Loucy (cell line): ENCODE data around the gene TSPAN32.

Experiments
- H2AFZ ChIP-seq: fragments of 200-600 bp; sonication (generic); 2 replicates; pipeline ENCODE4 v1.6.0; 2016; ENCODE audit warnings: antibody characterized with exemption, mild to moderate bottlenecking, low read length, moderate library complexity
- H3F3A ChIP-seq: fragments of 200-600 bp; 2 replicates; pipeline ENCODE4 v1.6.0; 2016; ENCODE audit warnings: antibody characterized with exemption, low read depth, mild to moderate bottlenecking
- H3K27me3 ChIP-seq: fragments of 200-600 bp; sonication (generic); 2 replicates; pipeline ENCODE4 v1.6.1; 2014; ENCODE audit warnings: low read length, mild to moderate bottlenecking; ENCODE audit not compliant: insufficient read depth, poor library complexity, severe bottlenecking
- H3K36me3 ChIP-seq: fragments of 200-600 bp; sonication (generic); 2 replicates; pipeline ENCODE4 v1.6.1; 2016; ENCODE audit warnings: low read length; ENCODE audit not compliant: insufficient read depth
- H3K4me1 ChIP-seq: fragments of 200-600 bp; sonication (generic); 2 replicates; pipeline ENCODE4 v1.5.1; 2014; ENCODE audit warnings: low read length, mild to moderate bottlenecking; ENCODE audit not compliant: insufficient read depth, poor library complexity, severe bottlenecking
- H3K4me2 ChIP-seq: fragments of 200-600 bp; sonication (generic); 2 replicates; pipeline ENCODE4 v1.6.0; 2014; ENCODE audit warnings: antibody characterized with exemption, low read length, low read depth, mild to moderate bottlenecking; ENCODE audit not compliant: poor library complexity, severe bottlenecking
- H3K4me3 ChIP-seq: fragments of 200-600 bp; sonication (generic); 2 replicates; pipeline ENCODE4 v1.5.1; 2014; ENCODE audit warnings: low read length, mild to moderate bottlenecking, mixed read lengths; ENCODE audit not compliant: poor library complexity, severe bottlenecking
- H3K79me2 ChIP-seq: fragments of 200-600 bp; sonication (generic); 2 replicates; pipeline ENCODE4 v1.6.1; 2014; ENCODE audit warnings: low read length; ENCODE audit not compliant: insufficient read depth
- H3K9ac ChIP-seq: fragments of 200-600 bp; sonication (generic); 2 replicates; pipeline ENCODE4 v1.6.0; 2014; ENCODE audit warnings: mild to moderate bottlenecking, low read depth, low read length, moderate library complexity; ENCODE audit not compliant: poor library complexity, severe bottlenecking
- H3K9me2 ChIP-seq: fragments of 200-600 bp; sonication (generic); replicated peaks from 2 replicates; pipeline ENCODE4 v1.6.1; 2016; ENCODE audit warnings: low read depth, low read length, mixed read lengths
- H3K9me3 ChIP-seq: fragments of 200-600 bp; sonication (generic); 2 replicates; pipeline ENCODE4 v1.6.1; 2014; ENCODE audit warnings: mild to moderate bottlenecking, antibody characterized with exemption, low read length, low read depth; ENCODE audit not compliant: insufficient read depth
- H4K20me1 ChIP-seq: fragments of 200-600 bp; sonication (generic); 2 replicates; pipeline ENCODE4 v1.6.0; 2014; ENCODE audit warnings: antibody characterized with exemption, low read length, mild to moderate bottlenecking; ENCODE audit not compliant: insufficient read depth, poor library complexity, severe bottlenecking
- CTCF ChIP-seq: fragments of 200-600 bp; sonication (generic); conservative IDR thresholded peaks from 2 replicates; pipeline ENCODE4 v1.5.1; 2014; ENCODE audit warnings: mild to moderate bottlenecking, antibody characterized with exemption, low read length
- EZH2phosphoT487 ChIP-seq: fragments of 200-600 bp; IDR thresholded peaks from 2 replicates; pipeline ENCODE4 v1.6.1; 2018; ENCODE audit warnings: antibody characterized with exemption, mild to moderate bottlenecking, moderate library complexity, borderline replicate concordance

TSPAN32 gene

GRCh38 chr11:2314136-2314524, 12.3 kb downstream of the TSPAN32 start:
- no peaks in the 10 kb centered on the region for H3K9me3 ChIP-seq
- H3K27me3 ChIP-seq: no peaks in the 10 kb centered on the region
- no peaks in the 10 kb centered on the region for H3K79me2 ChIP-seq
- H3K4me1 ChIP-seq: peaks cover 8% of the 10 kb centered on the region
- H3K9ac ChIP-seq: no peak overlapping the region
- no peaks in the 10 kb centered on the region for H3F3A ChIP-seq
- no peak overlapping the region for H2AFZ ChIP-seq
- no peak overlapping the region for H3K4me2 ChIP-seq
- H3K9me2 ChIP-seq: no peaks in the 10 kb centered on the region
- no peaks in the 10 kb centered on the region for H4K20me1 ChIP-seq
- no peaks in the 10 kb centered on the region for H3K36me3 ChIP-seq
- no peak overlapping the region for H3K4me3 ChIP-seq
- no peak for TF ChIP-seq EZH2phosphoT487
- no peak for TF ChIP-seq CTCF

- H4K20me1 ChIP-seq: no peaks in the 10 kb centered on the region
- H3K9me3 ChIP-seq: no peaks in the 10 kb centered on the region
- no peak overlapping the region for H3K4me3 ChIP-seq
- H3F3A ChIP-seq: no peaks in the 10 kb centered on the region
- H3K9me2 ChIP-seq: no peaks in the 10 kb centered on the region
- H3K36me3 ChIP-seq: no peaks in the 10 kb centered on the region
- no peaks in the 10 kb centered on the region for H3K27me3 ChIP-seq
- no peak overlapping the region for H2AFZ ChIP-seq
- H3K9ac ChIP-seq: no peak overlapping the region
- no peaks in the 10 kb centered on the region for H3K79me2 ChIP-seq
- H3K4me1 ChIP-seq: peaks cover 8% of the 10 kb centered on the region
- TF ChIP-seq CTCF (no peak), EZH2phosphoT487 (no peak)
- no peak overlapping the region for H3K4me2 ChIP-seq
Observed at GRCh38 chr11:2314525-2315394, 12.9 kb downstream of the TSPAN32 start.

- Histone ChIP-seq H3K27me3 (no peaks in the 10 kb centered on the region), H3K79me2 (no peaks in the 10 kb centered on the region), H4K20me1 (no peaks in the 10 kb centered on the region), H3K4me2 (no peak overlapping the region), H3K4me3 (no peak overlapping the region), H2AFZ (no peak overlapping the region), H3K4me1 (peaks cover 8% of the 10 kb centered on the region), H3K9ac (no peak overlapping the region), H3F3A (no peaks in the 10 kb centered on the region), H3K36me3 (no peaks in the 10 kb centered on the region), H3K9me2 (no peaks in the 10 kb centered on the region), H3K9me3 (no peaks in the 10 kb centered on the region)
- TF ChIP-seq CTCF: no peak
Observed at GRCh38 chr11:2315395-2316168, 13.8 kb downstream of the TSPAN32 start.
